ENCODE results near the gene SEMA6A. TPM values are rescaled to one million over a fixed set of nuclear protein-coding genes. Genes with fewer than 3 reads are reported as not detected.

The SEMA6A gene
- total RNA-seq, 4 donors from 2014 or later = 76.7 to 231 (median 117) TPM

DNA sequence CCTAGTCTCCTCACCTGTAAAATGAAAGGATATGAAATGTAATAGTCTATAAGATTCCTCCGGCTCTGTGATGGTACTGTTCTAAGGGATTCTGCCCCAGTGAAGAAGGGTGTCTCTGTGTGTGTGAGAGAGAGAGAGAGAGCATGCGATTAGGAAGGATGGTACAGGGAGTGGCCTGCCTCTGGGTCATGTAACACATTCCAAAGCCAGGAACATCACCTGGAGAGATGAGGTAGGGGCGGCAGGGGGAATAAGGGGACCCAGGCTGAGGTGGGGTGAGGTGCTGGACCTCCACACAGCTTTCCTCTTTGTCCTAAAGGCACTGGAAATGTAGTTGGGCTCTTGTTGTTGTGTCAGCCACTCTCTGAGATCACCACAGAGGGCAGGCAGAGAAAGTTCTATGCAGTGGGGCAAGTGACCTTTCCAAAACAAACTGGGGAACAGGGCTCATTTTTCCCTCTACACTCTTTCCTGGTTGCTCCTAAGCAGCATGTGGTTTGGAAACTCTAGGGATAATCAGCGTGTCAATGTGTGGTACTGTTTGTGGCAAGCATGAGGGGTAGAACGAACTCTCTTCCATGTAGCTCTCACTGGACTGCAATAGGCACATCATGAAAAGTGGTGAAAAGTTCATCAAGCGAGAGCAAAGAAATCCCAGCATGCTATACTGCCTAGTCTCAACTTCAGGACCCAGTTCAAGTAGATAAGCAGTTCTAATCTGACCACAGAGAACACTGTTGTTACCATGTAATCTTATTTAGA lies 65.0 kb downstream of the SEMA6A start:
- in situ Hi-C loops (cut with MboI; ENCODE audit: low pct_ligation_motif_present in 1 of 4, low pct_unique_long_range_greater_than_20kb in 1 of 4, low sequenced_read_pairs in 3 of 4) = no loop called here
- 85 to 88% methylated on average over 3 to 6 of the region's 6 CpGs for WGBS, 2 donors (ENCODE audit: low coverage in 1 of 2)

DNA sequence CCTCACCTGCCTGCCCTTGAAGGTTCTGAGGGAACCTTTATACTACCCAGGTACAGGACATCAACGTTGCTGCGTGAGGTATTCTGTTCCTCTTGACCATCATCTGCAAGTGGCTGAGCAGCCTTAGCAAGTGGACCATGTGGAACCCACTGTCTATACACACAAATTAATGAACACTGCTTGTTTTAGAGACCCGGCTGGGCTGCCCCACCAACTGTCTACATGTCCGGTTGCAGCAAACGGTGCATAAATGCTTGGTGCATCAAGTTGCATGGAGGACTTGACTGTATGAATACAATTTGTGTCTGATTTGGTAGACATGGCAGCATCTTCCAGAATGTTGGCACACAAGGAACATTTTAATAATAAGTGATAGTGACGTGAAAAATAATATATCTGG lies 65.8 kb downstream of the SEMA6A start:
- in situ Hi-C loops (cut with MboI; ENCODE audit: low pct_ligation_motif_present in 1 of 4, low pct_unique_long_range_greater_than_20kb in 1 of 4, low sequenced_read_pairs in 3 of 4) = no loop called here
- WGBS, 2 donors (ENCODE audit: low coverage in 1 of 2) = 90 to 100% methylated on average over 6 of the region's 6 CpGs
- TF ChIP-seq EP300 (IDR thresholded peaks at IDR 0.05; ENCODE audit: low read depth) = no peak
- intact Hi-C loops (cut with DNase I; ENCODE audit: low total_unique reads) = no loop called here
- H3K27me3 ChIP-seq = no peaks in the 10 kb centered on the region
- no peak overlapping the region for H3K27ac ChIP-seq
- peaks cover 6 to 48% (median 23%) of the 10 kb centered on the region in 4 donors for H3K4me1 ChIP-seq
- H3K9me3 ChIP-seq = no peaks in the 10 kb centered on the region
- no peaks in the 10 kb centered on the region for H3K36me3 ChIP-seq
- no peak for DNase-seq
- no peak overlapping the region for H3K4me3 ChIP-seq

More for the DNA sequence above, 65.0 kb downstream of the SEMA6A start:
- H3K9me3 ChIP-seq = no peaks in the 10 kb centered on the region
- no peak for DNase-seq
- intact Hi-C loops (cut with DNase I; ENCODE audit: low total_unique reads) = no loop called here
- no peaks in the 10 kb centered on the region for H3K36me3 ChIP-seq
- TF ChIP-seq POLR2AphosphoS5 (IDR thresholded peaks at IDR 0.05) (no peak), EP300 (IDR thresholded peaks at IDR 0.05; ENCODE audit: low read depth) (no peak), POLR2A (IDR thresholded peaks at IDR 0.05) (no peak)
- H3K27ac ChIP-seq = peak overlapping the region in 1 of 4 donors; percentile 10
- no peaks in the 10 kb centered on the region for H3K27me3 ChIP-seq
- H3K4me3 ChIP-seq = no peak overlapping the region
- peaks cover 6 to 48% (median 23%) of the 10 kb centered on the region in 4 donors for H3K4me1 ChIP-seq

DNA sequence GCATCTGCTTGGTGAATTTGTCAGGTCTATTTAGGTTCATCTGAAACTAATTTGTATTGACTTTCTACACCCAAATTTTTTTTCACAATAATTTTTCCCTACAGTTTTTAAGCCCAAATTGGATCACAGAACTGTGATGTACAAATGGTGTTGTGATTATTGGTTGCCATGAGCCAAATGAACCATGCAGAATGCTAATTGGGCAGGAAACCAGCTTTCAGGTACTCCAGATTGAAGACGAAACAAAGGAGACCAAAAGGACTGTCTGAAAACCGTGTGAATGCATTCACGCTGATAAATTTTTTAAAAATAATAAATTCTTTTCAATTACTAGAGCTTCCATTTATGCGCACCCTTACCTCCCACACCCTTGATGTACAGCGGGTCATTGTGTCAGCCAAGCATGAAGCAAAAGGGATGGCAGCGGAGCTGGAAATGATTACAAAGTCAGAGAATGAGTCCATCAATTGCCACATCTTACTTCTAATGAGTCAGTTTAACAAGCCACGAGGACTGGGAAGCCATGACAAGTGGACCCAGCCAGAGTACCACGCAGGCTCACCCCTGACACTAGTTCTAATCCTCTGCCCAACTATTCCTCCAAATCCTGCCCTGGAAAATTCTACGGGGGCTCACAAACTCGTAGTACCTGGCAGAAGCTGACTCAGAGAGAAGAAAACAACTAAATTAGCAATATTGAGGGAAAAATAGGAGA lies 66.5 kb downstream of the SEMA6A start:
- WGBS, 2 donors (ENCODE audit: low coverage in 1 of 2) = 90 to 92% methylated on average over 9 to 10 of the region's 10 CpGs
- intact Hi-C loops (cut with DNase I; ENCODE audit: low total_unique reads) = no loop called here
- in situ Hi-C loops (cut with MboI; ENCODE audit: low pct_ligation_motif_present in 1 of 4, low pct_unique_long_range_greater_than_20kb in 1 of 4, low sequenced_read_pairs in 3 of 4) = no loop called here
- H3K9me3 ChIP-seq = no peaks in the 10 kb centered on the region
- no peak overlapping the region for H3K4me3 ChIP-seq
- H3K27me3 ChIP-seq = no peaks in the 10 kb centered on the region
- peaks cover 6 to 49% (median 24%) of the 10 kb centered on the region in 4 donors for H3K4me1 ChIP-seq
- peak overlapping the region in 3 of 4 donors; percentile 20 to 72 (median 47) for H3K27ac ChIP-seq
- TF ChIP-seq EP300 (IDR thresholded peaks at IDR 0.05; ENCODE audit: low read depth) (no peak), POLR2AphosphoS5 (IDR thresholded peaks at IDR 0.05) (no peak)
- no peaks in the 10 kb centered on the region for H3K36me3 ChIP-seq
- DNase-seq = no peak

GRCh38 chr5:116507051-116507537 lies 67.5 kb downstream of the SEMA6A start:
- TF ChIP-seq EP300 (IDR thresholded peaks at IDR 0.05; ENCODE audit: low read depth) (peak; percentile 16), POLR2AphosphoS5 (IDR thresholded peaks at IDR 0.05) (peak; percentile 62 to 73 (median 72)), CTCF (IDR thresholded peaks at IDR 0.05) (no peak), POLR2A (IDR thresholded peaks at IDR 0.05) (no peak)
- Histone ChIP-seq H3K36me3 (no peaks in the 10 kb centered on the region), H3K27ac (peak overlapping the region in 3 of 4 donors; percentile 20 to 72 (median 47)), H3K9me3 (no peaks in the 10 kb centered on the region), H3K4me3 (no peak overlapping the region), H3K4me1 (peaks cover 6 to 55% (median 26%) of the 10 kb centered on the region in 4 donors), H3K27me3 (no peaks in the 10 kb centered on the region)
- no peak for DNase-seq
- 32 to 50% methylated on average over 3 of the region's 3 CpGs for WGBS, 2 donors (ENCODE audit: low coverage in 1 of 2)
- intact Hi-C loops (cut with DNase I; ENCODE audit: low total_unique reads) = no loop called here
- in situ Hi-C loops (cut with MboI; ENCODE audit: low pct_ligation_motif_present in 1 of 4, low pct_unique_long_range_greater_than_20kb in 1 of 4, low sequenced_read_pairs in 3 of 4) = no loop called here

DNA sequence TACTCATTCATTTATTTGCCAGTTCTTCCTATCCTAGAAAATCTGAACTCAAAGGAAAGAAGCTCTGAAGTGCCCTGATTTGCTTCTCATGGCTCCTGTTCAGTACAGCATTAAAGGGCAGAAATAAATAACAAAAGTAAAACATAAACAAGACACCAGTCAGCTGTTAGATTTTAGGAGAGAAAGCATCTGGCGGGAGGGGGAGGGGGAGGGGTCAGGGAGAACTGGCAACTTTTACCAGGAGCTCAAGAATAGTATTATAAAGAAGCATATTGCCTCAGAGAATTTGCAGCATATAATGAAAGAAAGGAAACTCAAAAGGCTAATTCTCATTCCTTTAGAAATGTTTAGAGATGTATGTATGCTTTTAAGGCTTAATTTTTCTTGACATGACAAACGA lies 68.1 kb downstream of the SEMA6A start:
- 44 to 62% methylated on average over 2 of the region's 2 CpGs for WGBS, 2 donors (ENCODE audit: low coverage in 1 of 2)
- TF ChIP-seq EP300 (IDR thresholded peaks at IDR 0.05; ENCODE audit: low read depth) (no peak), CTCF (IDR thresholded peaks at IDR 0.05) (no peak), POLR2A (IDR thresholded peaks at IDR 0.05) (no peak), POLR2AphosphoS5 (IDR thresholded peaks at IDR 0.05) (no peak)
- intact Hi-C loops (cut with DNase I; ENCODE audit: low total_unique reads) (no loop called here), in situ Hi-C loops (cut with MboI; ENCODE audit: low pct_ligation_motif_present in 1 of 4, low pct_unique_long_range_greater_than_20kb in 1 of 4, low sequenced_read_pairs in 3 of 4) (no loop called here)
- Histone ChIP-seq H3K4me1 (peaks cover 6 to 50% (median 23%) of the 10 kb centered on the region in 4 donors), H3K9me3 (no peaks in the 10 kb centered on the region), H3K4me3 (no peak overlapping the region), H3K27ac (peak overlapping the region in 3 of 4 donors; percentile 20 to 72 (median 47)), H3K36me3 (no peaks in the 10 kb centered on the region), H3K27me3 (no peaks in the 10 kb centered on the region)
- no peak for DNase-seq

All from transverse colon (tissue), 4 donors.